AG04450 (cell line): ENCODE results near the gene MEGF10. TPM values are rescaled to one million over a fixed set of nuclear protein-coding genes. Genes with fewer than 3 reads are reported as not detected.

Experiments
- CTCF ChIA-PET: fragments of 300-600, 350-600 bp; formaldehyde crosslinking; extraction: SDS; loops from one replicate; lab custom pipeline; 2022; ENCODE audit warnings: antibody characterized with exemption, inconsistent platforms; lab: Charles Lee
- POLR2A ChIA-PET: fragments of 350-600 bp; formaldehyde crosslinking; extraction: SDS; loops from one replicate; lab custom pipeline; 2021; ENCODE audit warnings: antibody characterized with exemption, inconsistent platforms; lab: Yijun Ruan, JAX
- DNase-seq: peaks from one replicate; pipeline ENCODE4 v3.0.0-alpha.2; 2011; ENCODE audit warnings: low read depth, low spot score
- H3K27ac ChIP-seq: one replicate; pipeline ENCODE4 v1.5.1; 2012; ENCODE audit warnings: low read depth, low read length, control low read depth
- H3K27me3 ChIP-seq: one replicate; pipeline ENCODE4 v1.6.0; 2012; ENCODE audit warnings: low read length; ENCODE audit not compliant: control insufficient read depth, insufficient read depth
- H3K4me3 ChIP-seq: 2 replicates; pipeline ENCODE4 v1.5.1; 2011; ENCODE audit warnings: mild to moderate bottlenecking, low read depth, low read length, control low read depth
- H3K9me3 ChIP-seq: 2 replicates; pipeline ENCODE4 v1.5.1; 2012; ENCODE audit warnings: low read length; ENCODE audit not compliant: control insufficient read depth, insufficient read depth
- CTCF ChIP-seq: IDR thresholded peaks from 2 replicates; pipeline ENCODE4 v1.5.1; 2011; ENCODE audit warnings: low read depth, low read length, control low read depth, inconsistent platforms
- polyA plus RNA-seq: library from polyadenylated mRNA; depleted of rRNA; stranded (reverse); fragments of >200 nt; gene quantifications from 2 replicates; pipeline ENCODE4 v1.2.3, GENCODE V29; 2011

MEGF10 gene
- polyA plus RNA-seq, 1 experiment, result not detected

- ChIA-PET POLR2A (no interaction called here), CTCF (no interaction called here)
- H3K27me3 ChIP-seq, result peaks cover 11% of the 10 kb centered on the region
- H3K9me3 ChIP-seq, result no peaks in the 10 kb centered on the region
- DNase-seq, result no peak
- 0 out of 2 replicates have a peak, but pooled peaks have one; percentile 18 for TF ChIP-seq CTCF
- no peak overlapping the region for H3K27ac ChIP-seq
- no peak overlapping the region for H3K4me3 ChIP-seq
Measured at GRCh38 chr5:127373858-127374491, 83.4 kb downstream of the MEGF10 start.

- ChIA-PET POLR2A (no interaction called here), CTCF (no interaction called here)
- no peak overlapping the region for H3K4me3 ChIP-seq
- no peak overlapping the region for H3K27ac ChIP-seq
- TF ChIP-seq CTCF, result no peak
- no peaks in the 10 kb centered on the region for H3K9me3 ChIP-seq
- peaks cover 9% of the 10 kb centered on the region for H3K27me3 ChIP-seq
- DNase-seq, result no peak
Measured at GRCh38 chr5:127375124-127375523, 84.5 kb downstream of the MEGF10 start.

GRCh38 chr5:127375544-127376091 is 85.0 kb downstream of the MEGF10 start:
- no peaks in the 10 kb centered on the region for H3K9me3 ChIP-seq
- ChIA-PET CTCF (no interaction called here), POLR2A (no interaction called here)
- no peak overlapping the region for H3K27ac ChIP-seq
- no peak for TF ChIP-seq CTCF
- no peak for DNase-seq
- no peak overlapping the region for H3K4me3 ChIP-seq
- peaks cover 11% of the 10 kb centered on the region for H3K27me3 ChIP-seq

GRCh38 chr5:127377651-127378050 is 87.1 kb downstream of the MEGF10 start:
- Histone ChIP-seq H3K27me3 (peaks cover 11% of the 10 kb centered on the region), H3K9me3 (no peaks in the 10 kb centered on the region), H3K4me3 (no peak overlapping the region), H3K27ac (no peak overlapping the region)
- no peak for TF ChIP-seq CTCF
- CTCF ChIA-PET, result no interaction called here
- DNase-seq, result no peak
- POLR2A ChIA-PET, result no interaction called here

GRCh38 chr5:127385936-127386335 is 95.3 kb downstream of the MEGF10 start:
- no peak overlapping the region for H3K27ac ChIP-seq
- no peaks in the 10 kb centered on the region for H3K27me3 ChIP-seq
- POLR2A ChIA-PET, result interaction anchor here (0.6 kb wide), 1 partner anchor 25 kb away, joined by 3 read pairs; no protein-coding TSS in a partner anchor
- H3K9me3 ChIP-seq, result no peaks in the 10 kb centered on the region
- H3K4me3 ChIP-seq, result no peak overlapping the region
- TF ChIP-seq CTCF, result no peak
- DNase-seq, result no peak
- CTCF ChIA-PET, result no interaction called here
